DMS 273 (cell line): ENCODE data around the gene UBE2E2.
"Not testable (repeated sequence)": the region's sequence is repeated elsewhere in the genome, so short reads cannot be mapped to it uniquely, and the experiment has no call there.

Experiments used
- DNase-seq: peaks from one replicate; lab custom pipeline; 2025; ENCODE audit not compliant: unreplicated experiment; lab: John Stamatoyannopoulos, UW

UBE2E2 gene

GRCh38 chr3:23202921-23203707, at the start of gene UBE2E2:
TSS of gene UBE2E2 (plus strand) at chr3:23203327.
- peak; percentile 89 for DNase-seq

- DNase-seq = no peak
Measured at GRCh38 chr3:23153436-23153835, 49.7 kb upstream of the UBE2E2 start.

DNA sequence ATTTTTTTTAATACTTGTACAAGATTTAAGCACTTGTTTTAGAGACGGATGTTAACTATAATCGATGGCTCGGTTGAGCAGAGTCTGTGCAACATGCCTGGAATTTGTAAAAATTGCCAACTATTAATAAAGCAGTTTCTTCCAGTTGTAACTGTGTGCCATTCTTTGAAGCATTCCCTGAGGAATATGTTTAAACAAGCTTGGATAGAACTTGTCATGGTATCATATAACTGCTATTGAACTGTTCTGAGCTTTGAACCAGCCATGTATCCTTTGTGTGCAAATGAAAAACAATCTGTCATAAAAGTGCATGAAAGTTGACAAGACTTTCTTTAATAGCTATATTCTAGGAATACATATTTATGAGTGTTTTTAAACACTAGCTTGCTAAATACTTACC, 45.8 kb upstream of the UBE2E2 start:
- no peak for DNase-seq

DNA sequence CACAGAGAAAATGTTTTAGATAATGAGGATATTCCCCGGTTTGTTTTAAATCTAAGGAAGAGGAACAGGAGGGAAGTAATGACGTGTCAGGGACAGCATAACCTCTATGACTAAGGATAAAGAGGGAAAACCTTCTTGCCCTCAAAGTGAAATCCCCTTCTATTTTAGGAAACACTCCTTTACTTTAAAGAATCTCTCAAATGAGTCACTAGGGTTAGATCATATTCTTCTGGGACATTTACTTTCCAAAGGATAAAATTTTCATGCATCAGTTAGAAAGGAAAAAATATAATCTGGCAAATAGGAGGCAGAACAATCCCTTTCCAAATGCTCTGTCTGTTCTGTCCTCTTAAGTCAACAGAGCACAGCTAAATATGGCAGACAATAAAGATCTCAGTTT, 43.2 kb upstream of the UBE2E2 start:
- no peak for DNase-seq

- DNase-seq = no peak
Measured at GRCh38 chr3:23161308-23161707, 41.8 kb upstream of the UBE2E2 start.

- no peak for DNase-seq
Measured at GRCh38 chr3:23161896-23162570, 41.1 kb upstream of the UBE2E2 start.

DNA sequence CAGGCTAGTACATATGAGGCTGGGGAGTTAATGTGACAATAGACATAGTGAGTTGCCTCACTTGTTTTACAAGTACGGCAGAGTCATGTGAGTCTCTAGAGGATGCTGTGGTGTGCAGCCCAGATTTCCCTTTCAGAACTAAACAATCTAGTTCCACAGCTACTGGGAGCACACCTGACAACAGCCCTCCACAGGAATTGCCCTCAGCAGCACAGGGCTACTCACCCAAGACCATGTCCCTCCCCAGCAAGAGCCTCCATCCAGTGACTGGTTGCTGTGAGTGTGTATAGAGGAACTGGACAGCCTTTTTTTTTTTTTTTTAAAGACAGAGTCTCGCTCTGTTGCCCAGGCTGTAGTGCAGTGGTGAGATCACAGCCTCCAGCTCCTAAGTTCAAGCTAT, 40.2 kb upstream of the UBE2E2 start:
- DNase-seq = no peak

- DNase-seq = no peak
Measured at GRCh38 chr3:23164746-23165145, 38.4 kb upstream of the UBE2E2 start.

DNA sequence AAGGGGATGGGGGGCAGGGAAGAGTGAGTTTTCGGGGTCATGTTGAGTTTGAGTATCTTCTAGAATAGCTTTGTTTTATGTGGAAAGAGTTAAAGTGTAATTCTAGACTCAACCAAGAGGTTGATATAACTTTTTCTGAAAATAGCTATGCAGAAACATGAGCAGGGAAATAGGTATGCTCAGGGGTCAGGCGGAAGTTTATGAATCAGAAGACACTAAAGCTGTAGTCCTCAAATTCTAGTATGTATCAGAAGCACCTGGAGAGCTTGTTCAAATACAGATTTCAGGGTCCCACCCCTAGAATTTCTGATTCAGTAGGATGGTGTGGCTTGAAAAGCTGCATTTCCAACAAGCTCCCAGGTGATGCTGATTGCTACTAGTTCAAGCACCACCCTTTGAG, 37.6 kb upstream of the UBE2E2 start:
- no peak for DNase-seq

- no peak for DNase-seq
Measured at GRCh38 chr3:23166276-23166675, 36.9 kb upstream of the UBE2E2 start.

DNA sequence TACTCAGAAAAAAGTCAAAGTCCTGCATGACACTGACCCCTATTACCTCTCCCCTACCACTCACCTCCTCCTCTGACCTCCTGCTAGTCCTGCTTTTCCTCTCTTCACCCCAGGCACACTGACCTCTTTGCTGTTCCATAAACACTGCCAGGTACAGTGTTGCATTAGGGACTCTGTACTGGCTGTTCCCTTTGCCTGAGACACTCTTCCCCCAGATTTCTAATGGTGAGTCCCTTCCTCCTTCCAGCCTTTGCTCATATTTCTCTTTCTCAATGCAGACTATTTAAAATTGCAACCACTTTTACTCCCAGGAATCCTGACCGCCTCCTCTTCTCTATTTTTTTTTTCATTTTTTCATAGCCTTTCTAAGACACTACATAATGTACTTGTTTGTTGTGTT, 36.3 kb upstream of the UBE2E2 start:
- no peak for DNase-seq

DNA sequence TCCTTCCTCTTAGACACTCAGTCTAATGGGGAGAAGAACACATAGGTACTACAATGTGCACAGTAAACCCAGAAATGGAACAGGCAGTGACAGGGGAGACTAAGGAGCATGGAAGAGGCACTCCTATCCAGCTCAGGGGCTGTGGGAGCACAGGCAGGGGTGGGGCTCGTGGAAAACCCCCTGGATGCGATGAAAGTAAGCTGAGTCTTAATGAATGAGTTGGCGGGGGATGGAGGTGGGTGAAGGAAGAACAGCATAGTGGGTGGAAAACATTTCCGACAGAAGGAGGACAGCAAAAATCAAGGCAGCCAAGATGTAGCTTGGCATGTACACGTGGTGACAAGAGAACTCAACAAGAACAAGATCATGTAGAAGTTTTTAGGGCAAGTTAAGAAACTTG, 33.6 kb upstream of the UBE2E2 start:
- DNase-seq = no peak

GRCh38 chr3:23170291-23170690, 32.8 kb upstream of the UBE2E2 start:
- DNase-seq = no peak

- DNase-seq = no peak
Measured at GRCh38 chr3:23172059-23172458, 31.1 kb upstream of the UBE2E2 start.

- DNase-seq = peak; percentile 2
Measured at GRCh38 chr3:23174426-23175039, 28.6 kb upstream of the UBE2E2 start.

GRCh38 chr3:23175341-23176083, 27.6 kb upstream of the UBE2E2 start:
- no peak for DNase-seq

- DNase-seq = not testable (repeated sequence)
Measured at GRCh38 chr3:23176839-23177238, 26.3 kb upstream of the UBE2E2 start.

DNA sequence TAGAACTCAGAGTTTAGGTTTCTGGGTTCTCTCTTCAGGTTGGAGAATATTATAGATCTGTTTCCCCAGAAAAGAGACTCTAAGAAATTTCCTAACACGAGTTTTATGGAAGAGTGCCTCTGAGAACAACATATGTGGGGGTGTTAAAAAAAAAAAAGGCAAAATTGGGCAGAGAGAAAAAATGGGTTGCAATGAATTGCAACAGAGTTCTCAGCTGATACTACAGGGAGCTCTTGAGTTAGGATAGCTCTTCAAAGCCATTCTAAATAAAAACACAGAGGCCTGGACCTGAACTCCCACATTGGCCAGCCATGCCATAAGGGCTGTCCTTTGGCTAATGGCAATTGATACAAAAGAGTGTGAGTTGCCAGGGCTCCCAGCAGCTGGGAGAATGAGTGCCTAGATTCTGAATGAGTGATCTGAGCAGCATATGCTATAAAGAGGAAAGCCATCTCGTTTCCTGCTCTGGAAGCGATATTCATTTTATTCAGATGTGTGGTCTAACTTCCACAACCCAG, 20.1 kb upstream of the UBE2E2 start:
- no peak for DNase-seq

GRCh38 chr3:23183731-23184130, 19.4 kb upstream of the UBE2E2 start:
- DNase-seq = peak; percentile 53

GRCh38 chr3:23185861-23186260, 17.3 kb upstream of the UBE2E2 start:
- no peak for DNase-seq

- DNase-seq = no peak
Measured at GRCh38 chr3:23189187-23189586, 13.9 kb upstream of the UBE2E2 start.
